CD4-positive, alpha-beta T cell treated with Interleukin-15 for 4 hours (primary cell): ENCODE results near the gene AOPEP.

ENCODE experiments used
- DNase-seq: peaks from one replicate; pipeline ENCODE4 v3.0.0-alpha.2; 2020; ENCODE audit warnings: low spot score

AOPEP gene

GRCh38 chr9:94899464-94900221 is 173.1 kb downstream of the AOPEP start:
- no peak for DNase-seq

- DNase-seq: no peak
Observed at GRCh38 chr9:94900222-94901018, 173.9 kb downstream of the AOPEP start.

GRCh38 chr9:94901019-94901363 is 174.5 kb downstream of the AOPEP start:
- DNase-seq: no peak

GRCh38 chr9:94903961-94904421 is 177.5 kb downstream of the AOPEP start:
- no peak for DNase-seq

- DNase-seq: no peak
Observed at GRCh38 chr9:94904806-94905205, 178.3 kb downstream of the AOPEP start.

- DNase-seq: no peak
Observed at GRCh38 chr9:94905606-94906005, 179.1 kb downstream of the AOPEP start.

- no peak for DNase-seq
Observed at GRCh38 chr9:94906181-94906580, 179.7 kb downstream of the AOPEP start.

GRCh38 chr9:94906713-94907112 is 180.2 kb downstream of the AOPEP start:
- no peak for DNase-seq

- DNase-seq: no peak
Observed at GRCh38 chr9:94907264-94907936, 180.9 kb downstream of the AOPEP start.

GRCh38 chr9:94908011-94908563 is 181.6 kb downstream of the AOPEP start:
- DNase-seq: no peak

- DNase-seq: no peak
Observed at GRCh38 chr9:94908583-94909249, 182.2 kb downstream of the AOPEP start.

GRCh38 chr9:94909250-94909894 is 182.9 kb downstream of the AOPEP start:
- DNase-seq: no peak

GRCh38 chr9:94909965-94910730 is 183.6 kb downstream of the AOPEP start:
- DNase-seq: no peak

- no peak for DNase-seq
Observed at GRCh38 chr9:94911211-94911610, 184.7 kb downstream of the AOPEP start.

- DNase-seq: no peak
Observed at GRCh38 chr9:94911986-94912635, 185.6 kb downstream of the AOPEP start.

- no peak for DNase-seq
Observed at GRCh38 chr9:94912700-94913249, 186.3 kb downstream of the AOPEP start.

GRCh38 chr9:94913550-94913949 is 187.1 kb downstream of the AOPEP start:
- no peak for DNase-seq

- no peak for DNase-seq
Observed at GRCh38 chr9:94915476-94916450, 189.3 kb downstream of the AOPEP start.

- DNase-seq: no peak
Observed at GRCh38 chr9:94916956-94917355, 190.5 kb downstream of the AOPEP start.
